Umbilical cord (tissue), 1 donor: ENCODE measurements around the gene SPINT1. TPM values are rescaled to one million over a fixed set of nuclear protein-coding genes. Genes with fewer than 3 reads are reported as not detected.

Experiments
- total RNA-seq: library from RNA; depleted of rRNA; stranded (reverse); fragments of >200 nt; gene quantifications from one replicate; pipeline ENCODE4 v1.2.3, GENCODE V29; 2014; ENCODE audit warnings: low replicate concordance; ENCODE audit not compliant: insufficient read depth

Gene SPINT1
- total RNA-seq, 1 donor from 2014 or later: 16.6 TPM

Other genes with a start within 250 kb of the SPINT1 start
- 13.0 TPM for gene KNL1, start 249.8 kb upstream of the SPINT1 start, total RNA-seq
- 0.48 TPM for gene RAD51, start 148.9 kb upstream of the SPINT1 start, total RNA-seq
- gene RMDN3, start 88.8 kb upstream of the SPINT1 start, total RNA-seq: 9.4 TPM
- not detected for gene GCHFR, start 80.0 kb upstream of the SPINT1 start, total RNA-seq
- gene C15orf62, start 74.1 kb upstream of the SPINT1 start, total RNA-seq: 0.24 TPM
- 11.3 TPM for gene ZFYVE19, start 37.0 kb upstream of the SPINT1 start, total RNA-seq
- 10.4 TPM for gene DNAJC17, start 36.6 kb upstream of the SPINT1 start, total RNA-seq
- 1.7 TPM for gene PPP1R14D, start 15.3 kb upstream of the SPINT1 start, total RNA-seq
- 3.6 TPM for gene RHOV, start 30.2 kb downstream of the SPINT1 start, total RNA-seq
- gene VPS18, start 50.4 kb downstream of the SPINT1 start, total RNA-seq: 32.0 TPM
- gene DLL4, start 85.3 kb downstream of the SPINT1 start, total RNA-seq: 3.6 TPM
- gene CHAC1, start 109.4 kb downstream of the SPINT1 start, total RNA-seq: 8.7 TPM